PC-3 (cell line): ENCODE measurements around the gene FRMD6. TPM values are rescaled to one million over a fixed set of nuclear protein-coding genes. Genes with fewer than 3 reads are reported as not detected.

Source experiments
- ATAC-seq: fragments of 200-7000 bp; cut with Tn5 transposase; 2 replicates; pipeline ENCODE4 v1.9.1; 2020; ENCODE audit warnings: mild to moderate bottlenecking, moderate library complexity
- BruUV-seq: library from RNA; stranded (reverse); fragments of 400-500 nt; replicated peaks from 2 replicates; lab custom pipeline; 2021; lab: Mats Ljungman, UMichigan
- CTCF ChIA-PET: fragments of 300-600 bp; sonication (Branson Sonifier 250); formaldehyde crosslinking; loops from one replicate; lab custom pipeline; 2022; ENCODE audit warnings: antibody characterized with exemption; lab: Charles Lee
- POLR2A ChIA-PET: fragments of 300-600 bp; sonication (Branson Sonifier 250); formaldehyde crosslinking; loops from one replicate; lab custom pipeline; 2022; ENCODE audit warnings: antibody characterized with exemption; ENCODE audit not compliant: unreplicated experiment; lab: Charles Lee
- DNase-seq: peaks from one replicate; pipeline ENCODE4 v3.0.0-alpha.2; 2015
- H2AFZ ChIP-seq: fragments of 300-600 bp; sonication (generic); 2 replicates; pipeline ENCODE4 v1.6.0; 2016; ENCODE audit warnings: antibody characterized with exemption, low read length
- H3F3A ChIP-seq: fragments of 300-600 bp; sonication (generic); one replicate; pipeline ENCODE4 v1.6.0; 2017; ENCODE audit warnings: antibody characterized with exemption, low read length, control low read depth, mild to moderate bottlenecking; ENCODE audit not compliant: unreplicated experiment
- H3K27ac ChIP-seq: fragments of 300-600 bp; sonication (generic); 2 replicates; pipeline ENCODE4 v1.5.1; 2016; ENCODE audit warnings: mild to moderate bottlenecking, low read length
- H3K27me3 ChIP-seq: fragments of 300-600 bp; sonication (generic); 2 replicates; pipeline ENCODE4 v1.6.1; 2016; ENCODE audit warnings: low read length, mixed read lengths
- H3K36me3 ChIP-seq: fragments of 300-600 bp; sonication (generic); 2 replicates; pipeline ENCODE4 v1.6.1; 2016; ENCODE audit warnings: low read depth, mixed run types, low read length, mixed read lengths
- H3K4me1 ChIP-seq: fragments of 300-600 bp; sonication (generic); 2 replicates; pipeline ENCODE4 v1.5.1; 2016; ENCODE audit warnings: low read length; ENCODE audit not compliant: insufficient read depth
- H3K4me2 ChIP-seq: fragments of 300-600 bp; sonication (generic); 2 replicates; pipeline ENCODE4 v1.6.0; 2016; ENCODE audit warnings: low read length
- H3K4me3 ChIP-seq: fragments of 300-600 bp; sonication (generic); 2 replicates; pipeline ENCODE4 v1.5.1; 2016; ENCODE audit warnings: mild to moderate bottlenecking, low read length, mixed read lengths
- H3K79me2 ChIP-seq: fragments of 300-600 bp; sonication (generic); 2 replicates; pipeline ENCODE4 v1.6.1; 2017; ENCODE audit warnings: low read length, mixed read lengths
- H3K9ac ChIP-seq: fragments of 300-600 bp; sonication (generic); 2 replicates; pipeline ENCODE4 v1.6.0; 2016; ENCODE audit warnings: mild to moderate bottlenecking, low read length
- H3K9me2 ChIP-seq: fragments of 300-600 bp; sonication (generic); replicated peaks from 2 replicates; pipeline ENCODE4 v1.6.1; 2016; ENCODE audit warnings: mixed run types, low read length, mixed read lengths
- H3K9me3 ChIP-seq: fragments of 300-600 bp; sonication (generic); 2 replicates; pipeline ENCODE4 v1.6.1; 2016; ENCODE audit warnings: low read length, mixed read lengths
- H4K20me1 ChIP-seq: fragments of 300-600 bp; sonication (generic); 2 replicates; pipeline ENCODE4 v1.6.1; 2016; ENCODE audit warnings: low read length, mixed read lengths
- CTCF ChIP-seq: fragments of 300-600 bp; sonication (generic); conservative IDR thresholded peaks from 2 replicates; pipeline ENCODE4 v1.5.1; 2017; ENCODE audit warnings: antibody characterized with exemption, low read depth, mild to moderate bottlenecking, low read length
- EZH2 ChIP-seq: fragments of 300-600 bp; sonication (generic); IDR thresholded peaks from one replicate; pipeline ENCODE4 v1.6.1; 2017; ENCODE audit warnings: antibody characterized with exemption, mild to moderate bottlenecking, low read length; ENCODE audit not compliant: unreplicated experiment
- EZH2phosphoT487 ChIP-seq: fragments of 300-600 bp; sonication (generic); IDR thresholded peaks from 2 replicates; pipeline ENCODE4 v1.6.1; 2018; ENCODE audit warnings: mild to moderate bottlenecking, antibody characterized with exemption, low read length, borderline replicate concordance
- intact Hi-C: fragments of 100-400 bp; cut with micrococcal nuclease; formaldehyde crosslinking; loops from 2 replicates; pipeline ENCODE4 v1.9.0; 2023
- total RNA-seq: library from RNA; depleted of rRNA; stranded (reverse); fragments of >200 nt; gene quantifications from 2 replicates; pipeline ENCODE4 v1.2.3, GENCODE V29; 2014

The FRMD6 gene
- total RNA-seq, 1 experiment from 2014 or later, result 103 TPM

- Histone ChIP-seq H3K9me3 (no peaks in the 10 kb centered on the region), H3K9ac (no peak overlapping the region), H3K9me2 (no peaks in the 10 kb centered on the region), H3K36me3 (peaks cover 6% of the 10 kb centered on the region; the same call in 1 of the 2 replicates), H3K4me1 (peaks cover 25% of the 10 kb centered on the region), H3K4me3 (no peak overlapping the region), H3K79me2 (peaks cover 33% of the 10 kb centered on the region), H3F3A (no peaks in the 10 kb centered on the region), H3K4me2 (no peak overlapping the region), H2AFZ (no peak overlapping the region), H3K27ac (peak overlapping the region; percentile 40), H3K27me3 (no peaks in the 10 kb centered on the region), H4K20me1 (no peaks in the 10 kb centered on the region)
- no peak for TF ChIP-seq EZH2
- TF ChIP-seq CTCF, result no peak
- TF ChIP-seq EZH2phosphoT487, result no peak
- BruUV-seq, result no TSS peak
- intact Hi-C loops, result loop anchor here (5.0 kb wide), 1 partner anchor 61 kb away; no protein-coding TSS in a partner anchor
- CTCF ChIA-PET, result interaction anchor here (0.6 to 1.3 kb wide), 2 partner anchors 9 to 80 kb away, joined by 3 to 7 read pairs; partner anchors contain the start of gene FRMD6
- ATAC-seq (peak; percentile 80), DNase-seq (peak; percentile 71)
- POLR2A ChIA-PET, result interaction anchor here (0.6 kb wide), 1 partner anchor 12 kb away, joined by 3 read pairs; no protein-coding TSS in a partner anchor
Measured at GRCh38 chr14:51643140-51643539, 8.6 kb upstream of the FRMD6 start.

GRCh38 chr14:51644217-51644933, 7.3 kb upstream of the FRMD6 start:
- H3K4me3 ChIP-seq, result no peak overlapping the region
- no peak for TF ChIP-seq EZH2phosphoT487
- no peak for TF ChIP-seq EZH2
- TF ChIP-seq CTCF, result no peak
- peak; percentile 72 for ATAC-seq
- no peaks in the 10 kb centered on the region for H3F3A ChIP-seq
- ChIA-PET CTCF (no interaction called here), POLR2A (interaction anchor here (0.6 to 0.7 kb wide), 2 partner anchors 14 to 135 kb away, joined by 5 to 7 read pairs; no protein-coding TSS in a partner anchor)
- no peak overlapping the region for H3K27ac ChIP-seq
- peak; percentile 67 for DNase-seq
- no peaks in the 10 kb centered on the region for H4K20me1 ChIP-seq
- H3K9ac ChIP-seq, result no peak overlapping the region
- peaks cover 38% of the 10 kb centered on the region for H3K4me1 ChIP-seq
- intact Hi-C loops, result loop anchor here (5.0 kb wide), 1 partner anchor 62 kb away; no protein-coding TSS in a partner anchor
- H3K9me2 ChIP-seq, result no peaks in the 10 kb centered on the region
- peaks cover 45% of the 10 kb centered on the region for H3K79me2 ChIP-seq
- H2AFZ ChIP-seq, result no peak overlapping the region
- no TSS peak for BruUV-seq
- H3K4me2 ChIP-seq, result 0 out of 2 replicates have a peak overlapping the region, but pooled peaks have one; percentile 15
- no peaks in the 10 kb centered on the region for H3K9me3 ChIP-seq
- peaks cover 6% of the 10 kb centered on the region; the same call in 1 of the 2 replicates for H3K36me3 ChIP-seq
- H3K27me3 ChIP-seq, result no peaks in the 10 kb centered on the region

GRCh38 chr14:51648296-51648695, 3.4 kb upstream of the FRMD6 start:
- no peak overlapping the region for H3K9ac ChIP-seq
- H3K36me3 ChIP-seq, result no peaks in the 10 kb centered on the region
- peaks cover 81% of the 10 kb centered on the region for H3K79me2 ChIP-seq
- ChIA-PET CTCF (no interaction called here), POLR2A (no interaction called here)
- no peaks in the 10 kb centered on the region for H3K27me3 ChIP-seq
- BruUV-seq, result no TSS peak
- H4K20me1 ChIP-seq, result peaks cover 6% of the 10 kb centered on the region; the same call in 1 of the 2 replicates
- H3K9me2 ChIP-seq, result no peaks in the 10 kb centered on the region
- peaks cover 41% of the 10 kb centered on the region for H3K4me1 ChIP-seq
- H2AFZ ChIP-seq, result no peak overlapping the region
- no peaks in the 10 kb centered on the region for H3K9me3 ChIP-seq
- TF ChIP-seq EZH2, result no peak
- no peak for TF ChIP-seq CTCF
- TF ChIP-seq EZH2phosphoT487, result no peak
- ATAC-seq (no peak), DNase-seq (no peak)
- peak overlapping the region; percentile 86 for H3K4me2 ChIP-seq
- no peak overlapping the region for H3K27ac ChIP-seq
- peak overlapping the region; percentile 86; the same call in 1 of the 2 replicates for H3K4me3 ChIP-seq
- no peaks in the 10 kb centered on the region for H3F3A ChIP-seq
- intact Hi-C loops, result no loop called here
